ENCODE measurements around the gene SLC24A4. TPM values are rescaled to one million over a fixed set of nuclear protein-coding genes. Genes with fewer than 3 reads are reported as not detected.

The SLC24A4 gene
- total and polyA plus RNA-seq, 4 donors: 0.47 to 2.4 (median 1.0) TPM

DNA sequence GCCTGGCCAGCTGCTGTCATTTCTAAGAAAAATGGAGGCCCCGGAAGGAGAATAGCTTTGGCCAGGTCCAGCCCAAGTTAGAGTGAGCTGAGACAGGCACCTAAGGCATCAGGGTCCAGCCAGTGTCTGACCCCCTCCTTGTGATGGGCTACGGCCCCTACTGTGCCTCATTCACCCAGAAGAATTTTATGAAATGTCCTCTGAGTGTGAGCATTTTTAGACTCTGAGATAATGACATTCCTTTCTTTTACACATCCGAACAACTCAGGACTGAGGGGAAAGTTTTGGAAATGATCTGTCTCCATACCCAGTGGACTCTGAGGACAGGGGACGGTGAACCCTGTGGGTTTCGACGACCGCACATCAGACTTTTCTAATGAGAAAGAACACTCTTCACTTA lies 50.4 kb downstream of the SLC24A4 start:
- no peaks in the 10 kb centered on the region for H3K36me3 ChIP-seq (ENCODE audit: control insufficient read depth in 4 of 4, insufficient read depth in 4 of 4, low read length in 4 of 4)
- no peak overlapping the region for H3K27ac ChIP-seq (ENCODE audit: low read depth in 1 of 2, low read length in 1 of 2)
- no peaks in the 10 kb centered on the region for H3K4me1 ChIP-seq (ENCODE audit: control insufficient read depth in 5 of 5, insufficient read depth in 5 of 5, low read length in 5 of 5)
- no peaks in the 10 kb centered on the region for H3K9me3 ChIP-seq (ENCODE audit: control insufficient read depth in 4 of 4, insufficient read depth in 3 of 4, low read length in 3 of 4)
- H3K4me3 ChIP-seq: no peak overlapping the region
- WGBS, 2 donors: 87 to 93% methylated on average over 7 of the region's 7 CpGs
- no peak for ATAC-seq (ENCODE audit: insufficient read depth, low FRiP score)
- TF ChIP-seq, protein P1, sequence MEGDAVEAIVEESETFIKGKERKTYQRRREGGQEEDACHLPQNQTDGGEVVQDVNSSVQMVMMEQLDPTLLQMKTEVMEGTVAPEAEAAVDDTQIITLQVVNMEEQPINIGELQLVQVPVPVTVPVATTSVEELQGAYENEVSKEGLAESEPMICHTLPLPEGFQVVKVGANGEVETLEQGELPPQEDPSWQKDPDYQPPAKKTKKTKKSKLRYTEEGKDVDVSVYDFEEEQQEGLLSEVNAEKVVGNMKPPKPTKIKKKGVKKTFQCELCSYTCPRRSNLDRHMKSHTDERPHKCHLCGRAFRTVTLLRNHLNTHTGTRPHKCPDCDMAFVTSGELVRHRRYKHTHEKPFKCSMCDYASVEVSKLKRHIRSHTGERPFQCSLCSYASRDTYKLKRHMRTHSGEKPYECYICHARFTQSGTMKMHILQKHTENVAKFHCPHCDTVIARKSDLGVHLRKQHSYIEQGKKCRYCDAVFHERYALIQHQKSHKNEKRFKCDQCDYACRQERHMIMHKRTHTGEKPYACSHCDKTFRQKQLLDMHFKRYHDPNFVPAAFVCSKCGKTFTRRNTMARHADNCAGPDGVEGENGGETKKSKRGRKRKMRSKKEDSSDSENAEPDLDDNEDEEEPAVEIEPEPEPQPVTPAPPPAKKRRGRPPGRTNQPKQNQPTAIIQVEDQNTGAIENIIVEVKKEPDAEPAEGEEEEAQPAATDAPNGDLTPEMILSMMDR (IDR thresholded peaks at IDR 0.05; ENCODE audit: control extremely low read depth, extremely low read depth): no peak
- no peak overlapping the region for H3K9ac ChIP-seq (ENCODE audit: insufficient read depth in 1 of 2, low read length in 2 of 2)
- H3K27me3 ChIP-seq (ENCODE audit: control insufficient read depth in 3 of 3, insufficient read depth in 3 of 3, low read length in 2 of 3): peaks cover 0 to 3% (median 0%) of the 10 kb centered on the region in 3 donors
- no peak for DNase-seq

DNA sequence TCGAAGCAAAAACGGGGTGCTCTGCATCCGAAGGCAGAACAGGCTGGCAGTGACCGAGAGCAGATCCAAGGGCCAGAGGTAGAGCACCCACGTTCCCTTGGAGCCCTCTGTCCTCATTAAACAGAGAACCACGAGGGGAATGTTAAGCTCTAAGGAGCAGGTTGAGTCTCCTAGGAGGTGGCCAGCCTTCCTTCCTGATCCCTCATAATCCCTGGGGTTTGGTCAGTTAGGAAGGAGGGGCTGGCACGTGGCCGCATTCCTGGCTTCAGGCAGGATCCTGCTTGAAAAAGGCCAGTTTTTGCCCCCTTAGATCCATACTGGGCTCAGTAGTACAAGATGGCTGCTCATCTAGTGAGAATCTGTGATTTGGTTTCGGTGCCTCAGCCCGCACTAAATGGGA lies 57.2 kb downstream of the SLC24A4 start:
- ATAC-seq (ENCODE audit: insufficient read depth, low FRiP score): no peak
- TF ChIP-seq, protein P1 (IDR thresholded peaks at IDR 0.05; ENCODE audit: control extremely low read depth, extremely low read depth): no peak

DNA sequence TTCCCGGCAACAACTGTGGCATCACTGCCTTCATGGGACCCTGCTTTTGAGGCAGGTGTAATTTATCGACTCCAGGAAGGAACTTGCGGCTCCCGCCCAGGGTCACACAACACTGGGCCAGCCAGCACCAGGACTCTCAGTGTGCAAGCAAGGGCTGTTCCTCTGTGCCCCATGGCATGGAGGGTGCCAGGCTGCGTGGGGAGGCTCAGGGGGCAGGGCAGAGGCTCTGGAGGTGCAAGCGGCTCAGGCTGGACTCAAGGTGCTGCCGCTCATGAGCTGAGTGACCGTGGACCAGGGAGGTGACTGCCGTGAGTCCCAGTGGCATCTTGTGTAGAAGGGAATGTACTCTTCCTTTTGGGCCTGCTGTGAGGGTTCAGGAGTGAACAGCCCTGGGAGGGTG lies 57.6 kb downstream of the SLC24A4 start:
- H3K4me1 ChIP-seq (ENCODE audit: control insufficient read depth in 5 of 5, insufficient read depth in 5 of 5, low read length in 5 of 5): peaks cover 0 to 16% (median 0%) of the 10 kb centered on the region in 5 donors

More for the DNA sequence above, 57.2 kb downstream of the SLC24A4 start:
- H3K27me3 ChIP-seq (ENCODE audit: control insufficient read depth in 3 of 3, insufficient read depth in 3 of 3, low read length in 2 of 3): peaks cover 0 to 8% (median 6%) of the 10 kb centered on the region in 3 donors
- 89 to 94% methylated on average over 10 of the region's 10 CpGs for WGBS, 2 donors
- no peaks in the 10 kb centered on the region for H3K36me3 ChIP-seq (ENCODE audit: control insufficient read depth in 4 of 4, insufficient read depth in 4 of 4, low read length in 4 of 4)
- no peak for DNase-seq
- H3K9ac ChIP-seq (ENCODE audit: insufficient read depth in 1 of 2, low read length in 2 of 2): no peak overlapping the region
- peaks cover 0 to 3% (median 0%) of the 10 kb centered on the region in 4 donors for H3K9me3 ChIP-seq (ENCODE audit: control insufficient read depth in 4 of 4, insufficient read depth in 3 of 4, low read length in 3 of 4)
- no peak overlapping the region for H3K4me3 ChIP-seq
- peaks cover 0 to 16% (median 0%) of the 10 kb centered on the region in 5 donors for H3K4me1 ChIP-seq (ENCODE audit: control insufficient read depth in 5 of 5, insufficient read depth in 5 of 5, low read length in 5 of 5)
- no peak overlapping the region for H3K27ac ChIP-seq (ENCODE audit: low read depth in 1 of 2, low read length in 1 of 2)

More for the DNA sequence above, 57.6 kb downstream of the SLC24A4 start:
- TF ChIP-seq, protein P1 (IDR thresholded peaks at IDR 0.05; ENCODE audit: control extremely low read depth, extremely low read depth): no peak
- WGBS, 2 donors: 96% methylated on average over 9 of the region's 9 CpGs
- H3K4me3 ChIP-seq: no peak overlapping the region
- H3K9me3 ChIP-seq (ENCODE audit: control insufficient read depth in 4 of 4, insufficient read depth in 3 of 4, low read length in 3 of 4): peaks cover 0 to 3% (median 0%) of the 10 kb centered on the region in 4 donors
- H3K27me3 ChIP-seq (ENCODE audit: control insufficient read depth in 3 of 3, insufficient read depth in 3 of 3, low read length in 2 of 3): peaks cover 0 to 8% (median 6%) of the 10 kb centered on the region in 3 donors
- H3K27ac ChIP-seq (ENCODE audit: low read depth in 1 of 2, low read length in 1 of 2): no peak overlapping the region
- ATAC-seq (ENCODE audit: insufficient read depth, low FRiP score) (no peak), DNase-seq (no peak)
- no peaks in the 10 kb centered on the region for H3K36me3 ChIP-seq (ENCODE audit: control insufficient read depth in 4 of 4, insufficient read depth in 4 of 4, low read length in 4 of 4)
- no peak overlapping the region for H3K9ac ChIP-seq (ENCODE audit: insufficient read depth in 1 of 2, low read length in 2 of 2)

Data from lung (tissue), 12 donors.